GM12872 (cell line): ENCODE data around the gene KRT39.

Experiments
- CTCF ChIP-seq: IDR thresholded peaks from 3 replicates; pipeline ENCODE4 v1.5.1; 2011; ENCODE audit warnings: low read depth, mild to moderate bottlenecking, low read length, moderate library complexity; ENCODE audit not compliant: insufficient read depth

KRT39 gene

GRCh38 chr17:40996829-40997228, 30.1 kb upstream of the KRT39 start:
- TF ChIP-seq CTCF, result no peak

DNA sequence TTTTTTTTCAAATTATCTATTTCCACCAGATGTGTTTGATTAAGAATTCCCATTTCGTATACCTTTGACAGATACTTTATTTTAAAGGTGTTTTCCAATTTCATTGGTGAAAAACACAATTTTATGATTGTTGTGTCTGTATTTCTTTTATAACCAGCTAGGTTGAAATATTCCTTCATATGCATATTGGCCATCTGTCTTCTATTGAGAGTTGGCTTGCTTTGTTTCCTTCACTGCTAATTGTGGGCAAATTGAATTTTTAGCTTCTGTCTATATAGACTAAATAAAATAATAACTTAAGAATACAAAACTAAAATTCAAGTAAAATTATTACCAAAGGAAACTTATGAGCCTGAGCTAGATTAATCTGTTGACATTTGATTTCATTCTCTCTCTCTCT, 28.4 kb upstream of the KRT39 start:
- TF ChIP-seq CTCF, result no peak

- no peak for TF ChIP-seq CTCF
Measured at GRCh38 chr17:40993839-40994238, 27.1 kb upstream of the KRT39 start, which contains the start of gene KRTAP3-3. KRTAP3-3 (minus strand) TSS chr17:40994164; CDS start chr17:40994097, 67 bp downstream.

- no peak for TF ChIP-seq CTCF
Measured at GRCh38 chr17:40993084-40993483, 26.3 kb upstream of the KRT39 start.

GRCh38 chr17:40992666-40993065, 25.9 kb upstream of the KRT39 start:
- no peak for TF ChIP-seq CTCF

DNA sequence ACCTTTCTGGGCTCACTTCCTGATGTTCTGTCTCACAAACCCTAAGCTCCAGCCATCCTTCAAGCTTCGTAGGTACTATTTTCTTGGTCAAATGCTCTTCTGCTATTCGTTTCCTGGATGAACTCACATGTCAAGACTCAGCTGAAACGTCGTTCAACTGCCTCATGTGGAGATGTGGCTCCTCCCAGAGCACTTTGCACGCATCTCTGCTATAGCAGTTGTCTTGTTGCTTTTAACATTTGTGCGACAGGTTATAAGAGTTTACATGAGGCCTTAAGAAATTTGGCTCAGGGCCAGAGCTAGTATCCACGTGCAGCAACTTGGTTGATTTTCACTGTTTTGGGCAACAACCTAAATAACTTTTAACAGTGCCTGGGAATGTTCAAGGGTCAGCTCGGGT, 20.2 kb upstream of the KRT39 start:
- no peak for TF ChIP-seq CTCF

DNA sequence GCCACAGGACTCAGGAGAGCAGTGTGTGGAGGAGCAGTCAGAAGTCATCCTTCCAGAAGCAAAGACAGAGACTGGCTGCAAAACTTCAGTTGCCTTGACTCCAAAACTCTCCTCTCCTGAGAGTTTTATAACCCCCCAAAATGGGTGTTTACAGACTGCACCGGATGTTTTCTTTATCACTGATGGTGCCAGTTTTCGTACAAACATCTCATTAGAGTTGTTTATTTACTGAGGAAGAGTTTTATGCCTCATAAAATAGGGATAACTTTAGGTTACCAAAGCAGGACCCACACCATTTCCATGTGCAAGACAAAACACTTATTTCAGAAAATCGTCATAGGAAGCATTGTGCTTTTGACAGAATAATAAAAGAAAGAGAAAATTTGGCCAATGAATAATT, 17.5 kb upstream of the KRT39 start, which contains the start of gene KRT40:
Gene KRT40 (minus strand): TSS at position 101 of the 400 bp plus-strand sequence. CDS start 53 bp downstream, at position 48.
- no peak for TF ChIP-seq CTCF
